ENCODE results near the gene SMIM35.

Gene SMIM35

GRCh38 chr11:118086913-118087768, at the start of gene SMIM35:
TSS of gene SMIM35 (minus strand) at chr11:118086963. CDS start at chr11:118086757, 206 bp downstream.
- DNase-seq (ENCODE audit: low spot score): no peak

GRCh38 chr11:118136341-118136740, 49.6 kb upstream of the SMIM35 start:
- DNase-seq (ENCODE audit: low spot score): no peak

- no peak for DNase-seq (ENCODE audit: low spot score)
These were observed 49.0 kb upstream of the SMIM35 start for GRCh38 chr11:118135796-118136165.

- no peak for DNase-seq (ENCODE audit: low spot score)
These were observed 48.5 kb upstream of the SMIM35 start for GRCh38 chr11:118135051-118135795.

GRCh38 chr11:118133816-118134215, 47.1 kb upstream of the SMIM35 start:
- DNase-seq (ENCODE audit: low spot score): no peak

GRCh38 chr11:118132385-118133151, 45.8 kb upstream of the SMIM35 start:
- no peak for DNase-seq (ENCODE audit: low spot score)

DNA sequence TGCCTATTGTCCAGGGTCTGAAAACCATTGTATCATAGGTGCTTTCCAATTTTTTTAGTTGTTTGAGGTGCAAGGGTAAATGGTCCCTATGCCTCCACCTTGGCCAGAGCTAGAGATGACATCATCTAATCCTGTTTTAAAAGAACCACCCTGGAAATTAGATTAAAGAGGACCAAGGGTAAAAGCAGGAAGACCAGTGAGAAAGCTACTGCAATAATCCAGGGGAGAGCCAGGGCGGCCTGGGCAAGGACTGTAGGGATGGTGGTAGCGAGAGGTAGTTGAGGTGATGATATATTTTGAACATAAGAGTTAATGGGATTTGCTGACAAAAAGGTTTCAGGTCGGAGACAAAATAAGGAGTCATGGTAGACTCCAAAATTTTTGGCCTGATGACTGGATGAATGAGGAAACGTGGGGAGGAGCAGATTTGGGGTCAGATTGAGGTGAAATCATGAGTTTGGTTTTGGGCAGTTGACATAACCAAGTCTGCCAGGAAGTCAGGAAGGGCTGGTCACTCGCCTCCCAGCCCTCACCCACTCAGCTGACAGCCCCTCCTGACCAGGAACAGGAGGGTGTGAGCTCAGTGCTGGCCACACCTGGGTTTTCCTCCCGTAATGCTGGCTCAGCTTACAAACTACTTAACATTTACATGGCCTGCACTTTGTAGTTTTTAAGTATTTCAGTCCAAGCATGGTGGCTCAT, 42.9 kb upstream of the SMIM35 start:
- no peak for DNase-seq (ENCODE audit: low spot score)

DNA sequence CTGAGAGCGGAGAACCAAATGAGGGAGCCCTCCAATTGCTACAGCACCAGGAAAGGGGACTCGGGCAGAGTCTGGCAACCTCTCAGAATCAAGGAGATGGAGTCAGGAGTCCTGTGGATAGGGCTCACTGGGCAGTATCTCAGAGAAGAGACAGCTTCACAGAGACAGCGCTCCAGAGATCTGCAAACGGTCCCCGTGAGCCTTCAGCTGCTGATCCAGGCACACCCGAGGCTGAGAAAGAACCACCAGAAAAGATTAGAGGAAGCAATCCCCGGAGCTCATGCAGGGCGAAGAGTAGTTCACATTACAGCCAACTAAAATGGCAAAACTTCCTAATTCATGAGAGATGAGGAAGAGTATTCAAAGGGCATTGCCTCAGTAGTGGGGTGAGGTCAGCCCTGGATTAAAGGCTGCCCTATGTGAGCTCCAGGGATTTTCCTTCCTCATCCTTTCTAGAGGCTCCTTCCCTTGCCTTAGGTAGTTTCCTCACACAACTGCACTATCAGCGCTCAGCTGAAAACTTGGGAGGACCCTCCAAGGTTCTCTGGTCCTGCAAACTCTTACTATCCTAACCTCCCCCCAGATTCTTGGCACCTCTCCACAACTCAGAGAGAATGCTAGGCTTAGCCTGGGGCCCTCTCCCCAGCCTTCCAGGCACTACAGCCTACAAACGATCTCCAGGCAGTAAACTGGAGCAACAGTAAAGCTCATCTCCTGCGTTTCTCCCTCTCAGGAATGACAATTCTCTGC, 42.1 kb upstream of the SMIM35 start:
- no peak for DNase-seq (ENCODE audit: low spot score)

- no peak for DNase-seq (ENCODE audit: low spot score)
These were observed 41.5 kb upstream of the SMIM35 start for GRCh38 chr11:118128310-118128709.

- no peak for DNase-seq (ENCODE audit: low spot score)
These were observed 39.5 kb upstream of the SMIM35 start for GRCh38 chr11:118126082-118126838.

DNA sequence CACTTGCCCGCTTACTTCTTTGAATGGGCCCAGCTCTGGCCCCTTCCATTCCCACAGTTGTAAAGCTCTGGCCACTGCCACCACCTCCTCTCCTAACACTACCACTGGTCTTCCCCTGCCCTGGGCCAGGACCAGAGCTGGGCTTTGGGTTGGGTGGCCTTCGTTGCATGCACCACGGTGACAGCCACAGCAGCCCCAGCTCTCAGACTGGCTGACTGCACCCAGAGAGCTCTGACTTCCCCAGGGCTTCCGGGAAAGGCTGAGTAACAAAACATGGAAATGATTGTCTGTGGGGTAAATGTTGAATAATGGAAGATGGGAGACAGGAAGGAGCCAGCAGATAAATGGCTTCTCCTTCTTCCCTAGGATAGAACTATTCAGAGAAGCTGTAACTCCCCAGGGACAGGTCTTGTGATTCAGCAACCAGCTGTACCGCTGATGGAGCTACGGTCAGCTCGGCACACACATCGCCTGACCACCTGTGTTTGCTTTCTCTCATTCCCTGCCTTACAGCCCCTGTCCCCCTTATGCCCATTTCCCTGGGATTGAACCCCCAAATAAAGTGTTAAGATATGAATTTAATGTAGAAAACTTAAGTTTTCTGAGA, 38.3 kb upstream of the SMIM35 start:
- DNase-seq (ENCODE audit: low spot score): no peak

DNA sequence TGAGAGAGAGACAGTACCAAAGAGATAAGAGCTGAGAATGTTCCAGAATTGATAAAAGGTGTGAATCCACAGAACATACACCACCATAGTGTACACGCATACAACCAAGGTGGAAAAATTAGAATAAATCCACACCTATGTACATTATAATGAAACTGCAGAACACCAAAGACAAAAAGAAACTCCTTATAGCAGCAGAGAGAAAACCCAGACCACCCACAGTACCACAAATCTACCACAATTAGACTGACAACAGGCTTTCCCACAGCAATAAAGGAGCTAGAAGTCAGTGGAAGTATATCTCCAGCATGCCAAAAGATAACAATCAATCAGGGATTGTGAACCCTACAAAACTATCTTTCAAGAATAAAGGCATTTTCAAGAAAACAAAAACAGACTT, 34.0 kb upstream of the SMIM35 start:
- DNase-seq (ENCODE audit: low spot score): no peak

DNA sequence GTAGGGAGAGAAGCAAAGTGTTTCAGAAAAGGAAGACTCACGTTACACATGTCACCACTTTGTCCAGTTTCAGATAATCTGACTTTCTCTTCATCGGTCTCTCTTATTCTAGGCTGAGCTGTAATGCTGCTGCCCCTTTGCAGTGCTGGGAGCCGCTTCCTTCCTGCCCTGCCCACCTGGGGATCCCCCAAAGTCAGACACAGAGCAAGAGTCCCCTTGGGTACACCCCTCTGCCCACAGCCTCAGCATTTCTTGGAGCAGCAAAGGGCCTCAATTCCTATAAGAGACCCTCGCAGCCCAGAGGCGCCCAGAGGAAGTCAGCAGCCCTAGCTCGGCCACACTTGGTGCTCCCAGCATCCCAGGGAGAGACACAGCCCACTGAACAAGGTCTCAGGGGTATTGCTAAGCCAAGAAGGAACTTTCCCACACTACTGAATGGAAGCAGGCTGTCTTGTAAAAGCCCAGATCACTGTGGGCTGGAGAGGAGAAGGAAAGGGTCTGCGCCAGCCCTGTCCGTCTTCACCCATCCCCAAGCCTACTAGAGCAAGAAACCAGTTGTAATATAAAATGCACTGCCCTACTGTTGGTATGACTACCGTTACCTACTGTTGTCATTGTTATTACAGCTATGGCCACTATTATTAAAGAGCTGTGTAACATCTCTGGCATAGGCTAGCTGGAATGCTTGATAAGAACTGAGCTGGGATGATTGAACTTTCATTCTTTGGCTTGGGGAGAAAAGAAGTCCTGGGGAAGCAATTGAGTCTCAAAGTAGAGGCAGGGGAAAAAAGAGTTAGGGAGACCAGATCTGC, 31.2 kb upstream of the SMIM35 start:
- no peak for DNase-seq (ENCODE audit: low spot score)

GRCh38 chr11:118115048-118115447, 28.3 kb upstream of the SMIM35 start:
- DNase-seq (ENCODE audit: low spot score): no peak

DNA sequence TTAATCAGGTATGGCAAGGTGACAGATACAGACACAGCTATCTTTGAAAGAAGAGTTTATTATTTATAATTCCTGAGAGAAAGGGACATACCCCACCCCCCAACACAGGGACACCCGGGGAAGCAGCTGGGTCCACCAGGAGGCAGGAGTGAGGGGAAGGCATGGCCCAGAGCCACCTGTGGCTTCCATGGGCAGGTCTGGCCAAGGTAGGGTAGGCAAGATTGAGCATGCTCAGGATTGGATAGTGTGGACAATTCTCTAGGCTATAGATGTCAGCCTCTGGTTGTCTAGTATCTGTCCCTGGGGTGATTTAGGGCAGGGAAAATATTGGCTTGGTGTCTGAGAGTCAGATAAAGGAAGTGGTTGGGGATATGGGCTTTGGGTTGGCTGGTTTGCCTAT, 27.5 kb upstream of the SMIM35 start:
- DNase-seq (ENCODE audit: low spot score): no peak

DNA sequence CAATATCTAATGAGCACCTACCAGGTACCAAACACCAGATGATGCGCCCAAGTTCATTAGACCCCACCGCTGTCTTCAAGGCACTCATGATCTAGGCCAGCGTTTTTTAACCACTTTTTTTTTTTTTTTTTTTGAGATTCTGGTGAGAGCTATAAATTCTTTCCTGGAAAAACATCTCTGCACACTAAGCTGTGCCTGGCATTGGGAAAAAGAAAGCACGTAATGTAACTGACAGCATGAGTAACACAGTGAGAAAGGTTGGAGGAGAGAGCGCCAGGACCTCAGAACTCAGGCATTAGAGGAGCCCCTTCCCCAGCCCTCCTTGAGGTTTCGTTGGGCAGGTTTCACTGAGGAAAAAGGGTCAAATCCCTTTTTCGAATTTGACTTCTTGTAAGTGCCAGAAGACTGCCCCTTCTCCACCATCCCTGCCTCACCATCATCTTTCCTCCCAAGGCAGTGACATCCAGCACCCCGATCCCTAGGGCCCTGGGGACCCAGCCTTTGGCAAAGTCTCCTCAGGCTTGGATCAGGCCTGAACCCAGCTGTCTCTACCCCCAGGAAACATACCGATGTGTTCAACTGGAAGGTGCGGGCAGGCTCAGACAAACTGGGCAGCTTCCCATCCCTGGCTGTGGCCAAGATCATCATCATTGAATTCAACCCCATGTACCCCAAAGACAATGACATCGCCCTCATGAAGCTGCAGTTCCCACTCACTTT, 26.1 kb upstream of the SMIM35 start:
- no peak for DNase-seq (ENCODE audit: low spot score)

DNA sequence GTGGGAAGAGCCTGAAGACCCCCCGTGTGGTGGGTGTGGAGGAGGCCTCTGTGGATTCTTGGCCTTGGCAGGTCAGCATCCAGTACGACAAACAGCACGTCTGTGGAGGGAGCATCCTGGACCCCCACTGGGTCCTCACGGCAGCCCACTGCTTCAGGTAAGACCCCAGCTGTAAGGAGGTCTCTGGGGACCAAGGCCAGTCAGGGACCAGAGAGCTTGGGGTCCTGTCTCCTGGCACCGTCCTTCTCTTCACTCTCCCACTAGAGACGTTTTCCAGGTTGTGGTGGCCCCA, 24.9 kb upstream of the SMIM35 start:
- DNase-seq (ENCODE audit: low spot score): no peak

GRCh38 chr11:118111019-118111743, 24.4 kb upstream of the SMIM35 start:
- DNase-seq (ENCODE audit: low spot score): peak; percentile 25

Measured in LoVo (cell line).